Hepatocyte (in vitro differentiated cells): ENCODE measurements around the gene ZMAT5. TPM values are rescaled to one million over a fixed set of nuclear protein-coding genes. Genes with fewer than 3 reads are reported as not detected.

Experiments used
- DNase-seq: peaks from one replicate; pipeline ENCODE4 v3.0.0-alpha.2; 2016; ENCODE audit warnings: low spot score
- H2AFZ ChIP-seq: fragments of 200-600 bp; sonication (generic); 2 replicates; pipeline ENCODE4 v1.6.0; 2016; ENCODE audit warnings: antibody characterized with exemption, mild to moderate bottlenecking
- H3K27ac ChIP-seq: fragments of 200-600 bp; sonication (generic); 2 replicates; pipeline ENCODE4 v1.5.1; 2016; ENCODE audit warnings: mild to moderate bottlenecking
- H3K27me3 ChIP-seq: fragments of 200-600 bp; sonication (generic); 2 replicates; pipeline ENCODE4 v1.6.1; 2016
- H3K36me3 ChIP-seq: fragments of 200-600 bp; sonication (generic); replicated peaks from 2 replicates; pipeline ENCODE4 v1.5.1; 2016; ENCODE audit warnings: low read depth; ENCODE audit not compliant: insufficient read depth
- H3K4me1 ChIP-seq: fragments of 200-600 bp; sonication (generic); 2 replicates; pipeline ENCODE4 v1.5.1; 2016; ENCODE audit warnings: mild to moderate bottlenecking, moderate library complexity; ENCODE audit not compliant: insufficient read depth
- H3K4me2 ChIP-seq: fragments of 200-600 bp; sonication (generic); 2 replicates; pipeline ENCODE4 v1.6.0; 2016
- H3K4me3 ChIP-seq: fragments of 200-600 bp; sonication (generic); 2 replicates; pipeline ENCODE4 v1.5.1; 2016; ENCODE audit warnings: mild to moderate bottlenecking
- H3K79me2 ChIP-seq: fragments of 200-600 bp; sonication (generic); 2 replicates; pipeline ENCODE4 v1.6.0; 2017; ENCODE audit warnings: mild to moderate bottlenecking
- H3K9me2 ChIP-seq: fragments of 200-600 bp; sonication (generic); replicated peaks from 2 replicates; pipeline ENCODE4 v1.6.0; 2017; ENCODE audit warnings: mild to moderate bottlenecking; ENCODE audit not compliant: insufficient read depth
- H3K9me3 ChIP-seq: fragments of 200-600 bp; sonication (generic); 2 replicates; pipeline ENCODE4 v1.5.1; 2016; ENCODE audit warnings: low read depth, mild to moderate bottlenecking
- H4K20me1 ChIP-seq: fragments of 200-600 bp; sonication (generic); 2 replicates; pipeline ENCODE4 v1.6.0; 2016; ENCODE audit warnings: mild to moderate bottlenecking; ENCODE audit not compliant: insufficient read depth, poor library complexity, severe bottlenecking
- EZH2 ChIP-seq: fragments of 200-600 bp; sonication (generic); IDR thresholded peaks from 2 replicates; pipeline ENCODE4 v1.6.1; 2016; ENCODE audit warnings: antibody characterized with exemption, mild to moderate bottlenecking, borderline replicate concordance
- EZH2phosphoT487 ChIP-seq: fragments of 200-600 bp; sonication (generic); IDR thresholded peaks from one replicate; pipeline ENCODE4 v1.6.1; 2018; ENCODE audit warnings: antibody characterized with exemption, mild to moderate bottlenecking, low read depth, moderate library complexity; ENCODE audit not compliant: unreplicated experiment, severe bottlenecking
- WGBS: methylation state at CpG from one replicate; pipeline ENCODE4 v1.1.6; 2016; ENCODE audit warnings: low lambda C conversion rate; ENCODE audit errors: missing lambda C conversion rate; 5-methylcytosine and 5-hydroxymethylcytosine counted together
- polyA plus RNA-seq: library from polyadenylated mRNA; unstranded; fragments of >200 nt; fragmentation: Nextera tagmentation; extraction: Ambion mirVana; gene quantifications from 2 replicates; pipeline ENCODE4 v1.2.1, GENCODE V29; 2016
- total RNA-seq: library from RNA; depleted of rRNA; stranded (reverse); fragments of >200 nt; gene quantifications from 2 replicates; pipeline ENCODE4 v1.2.3, GENCODE V29; 2014
- TF ChIP-seq, protein P1 (sequence below): fragments of 200-600 bp; sonication (generic); IDR thresholded peaks from 2 replicates; pipeline ENCODE4 v1.5.1; 2016; ENCODE audit warnings: antibody characterized with exemption, mild to moderate bottlenecking; ENCODE audit not compliant: poor library complexity

Gene ZMAT5
- total and polyA plus RNA-seq, 2 experiments from 2014 or later = 18.2 to 38.5 TPM

DNA sequence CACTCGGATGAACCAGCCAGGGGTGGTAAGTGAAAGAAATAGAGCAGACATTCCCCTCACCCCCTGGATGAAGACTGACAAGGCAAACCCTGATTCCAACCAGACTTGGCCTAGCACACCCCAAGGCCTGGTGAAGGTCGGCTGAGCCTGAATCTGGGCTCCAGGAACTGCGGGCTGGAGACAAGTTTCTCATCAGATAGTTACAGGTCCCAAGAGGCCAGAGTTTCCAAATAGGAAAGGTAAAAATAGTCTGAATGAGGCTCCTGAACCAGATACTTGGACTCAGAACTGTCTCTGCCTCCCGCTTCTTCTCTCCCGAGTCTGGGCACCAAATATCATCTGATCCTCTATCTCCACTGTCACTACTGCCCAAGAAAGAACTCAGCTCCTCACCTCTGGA is 7.8 kb downstream of the ZMAT5 start:
- Histone ChIP-seq H4K20me1 (no peaks in the 10 kb centered on the region), H3K4me1 (no peaks in the 10 kb centered on the region), H3K4me2 (no peak overlapping the region), H3K36me3 (no peaks in the 10 kb centered on the region), H3K9me2 (no peaks in the 10 kb centered on the region), H3K27ac (no peak overlapping the region), H2AFZ (no peak overlapping the region), H3K79me2 (no peaks in the 10 kb centered on the region), H3K9me3 (no peaks in the 10 kb centered on the region), H3K4me3 (no peak overlapping the region), H3K27me3 (no peaks in the 10 kb centered on the region)
- no peak for TF ChIP-seq EZH2phosphoT487
- TF ChIP-seq EZH2 = no peak
- TF ChIP-seq, protein P1, sequence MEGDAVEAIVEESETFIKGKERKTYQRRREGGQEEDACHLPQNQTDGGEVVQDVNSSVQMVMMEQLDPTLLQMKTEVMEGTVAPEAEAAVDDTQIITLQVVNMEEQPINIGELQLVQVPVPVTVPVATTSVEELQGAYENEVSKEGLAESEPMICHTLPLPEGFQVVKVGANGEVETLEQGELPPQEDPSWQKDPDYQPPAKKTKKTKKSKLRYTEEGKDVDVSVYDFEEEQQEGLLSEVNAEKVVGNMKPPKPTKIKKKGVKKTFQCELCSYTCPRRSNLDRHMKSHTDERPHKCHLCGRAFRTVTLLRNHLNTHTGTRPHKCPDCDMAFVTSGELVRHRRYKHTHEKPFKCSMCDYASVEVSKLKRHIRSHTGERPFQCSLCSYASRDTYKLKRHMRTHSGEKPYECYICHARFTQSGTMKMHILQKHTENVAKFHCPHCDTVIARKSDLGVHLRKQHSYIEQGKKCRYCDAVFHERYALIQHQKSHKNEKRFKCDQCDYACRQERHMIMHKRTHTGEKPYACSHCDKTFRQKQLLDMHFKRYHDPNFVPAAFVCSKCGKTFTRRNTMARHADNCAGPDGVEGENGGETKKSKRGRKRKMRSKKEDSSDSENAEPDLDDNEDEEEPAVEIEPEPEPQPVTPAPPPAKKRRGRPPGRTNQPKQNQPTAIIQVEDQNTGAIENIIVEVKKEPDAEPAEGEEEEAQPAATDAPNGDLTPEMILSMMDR = no peak
- no peak for DNase-seq
- WGBS = 82% methylated on average over 5 of the region's 5 CpGs

DNA sequence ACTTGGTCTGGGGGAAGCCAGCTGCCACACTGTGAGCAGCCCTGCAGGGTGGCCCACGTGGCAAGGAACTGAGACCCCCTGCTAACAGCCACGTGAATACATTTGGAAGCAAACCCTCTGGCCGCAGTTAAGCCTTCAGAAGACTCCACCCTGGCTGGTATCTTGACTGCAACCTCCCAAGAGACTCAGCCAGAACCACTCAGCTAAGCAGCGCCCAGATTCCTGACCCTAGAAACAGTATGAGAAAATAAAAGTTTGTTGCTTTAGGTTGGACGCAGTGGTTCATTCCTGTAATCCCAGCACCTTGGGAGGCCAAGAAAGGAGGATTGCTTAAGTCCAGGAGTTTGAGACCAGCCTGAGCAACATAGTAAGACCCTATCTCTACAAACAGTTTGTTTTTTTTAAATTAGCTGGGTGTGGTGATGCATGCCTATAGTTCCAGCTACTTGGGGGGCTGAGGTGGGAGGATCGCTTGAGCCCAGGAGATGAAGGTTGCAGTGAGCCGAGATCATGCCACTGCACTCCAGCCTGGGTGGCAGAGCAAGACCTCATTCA is 8.7 kb downstream of the ZMAT5 start:
- Histone ChIP-seq H3K4me3 (no peak overlapping the region), H3K9me2 (no peaks in the 10 kb centered on the region), H4K20me1 (no peaks in the 10 kb centered on the region), H3K27ac (no peak overlapping the region), H3K9me3 (no peaks in the 10 kb centered on the region), H3K36me3 (no peaks in the 10 kb centered on the region), H3K27me3 (no peaks in the 10 kb centered on the region), H3K4me1 (no peaks in the 10 kb centered on the region), H3K4me2 (no peak overlapping the region), H2AFZ (no peak overlapping the region), H3K79me2 (no peaks in the 10 kb centered on the region)
- DNase-seq = no peak
- 74% methylated on average over 7 of the region's 7 CpGs for WGBS
- TF ChIP-seq, protein P1 = no peak
- TF ChIP-seq EZH2 = no peak
- no peak for TF ChIP-seq EZH2phosphoT487

DNA sequence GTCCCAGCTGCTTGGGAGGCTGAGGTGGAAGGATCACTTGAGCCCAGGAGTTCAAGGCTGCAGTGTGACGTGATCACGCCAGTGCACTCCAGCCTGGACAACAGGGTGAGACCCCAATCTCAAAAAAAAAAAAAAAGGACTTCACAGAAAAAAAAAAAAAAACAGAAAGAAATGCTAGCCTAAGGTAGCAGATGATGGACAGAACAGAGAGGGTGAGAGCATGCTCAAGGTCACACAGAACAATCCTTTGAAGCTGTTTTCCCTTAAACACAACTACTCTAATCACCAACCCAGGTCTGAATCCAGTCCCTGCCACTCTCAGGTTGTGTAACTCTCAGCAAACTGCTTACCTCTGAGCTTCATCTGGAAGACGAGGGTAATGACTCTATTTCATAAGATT is 9.7 kb downstream of the ZMAT5 start:
- TF ChIP-seq EZH2phosphoT487 = no peak
- TF ChIP-seq, protein P1 = no peak
- TF ChIP-seq EZH2 = no peak
- no peak for DNase-seq
- Histone ChIP-seq H3K79me2 (no peaks in the 10 kb centered on the region), H4K20me1 (no peaks in the 10 kb centered on the region), H3K27me3 (no peaks in the 10 kb centered on the region), H2AFZ (no peak overlapping the region), H3K27ac (no peak overlapping the region), H3K9me2 (no peaks in the 10 kb centered on the region), H3K9me3 (no peaks in the 10 kb centered on the region), H3K4me3 (no peak overlapping the region), H3K36me3 (no peaks in the 10 kb centered on the region), H3K4me2 (no peak overlapping the region), H3K4me1 (no peaks in the 10 kb centered on the region)
- WGBS = 88% methylated on average over 3 of the region's 3 CpGs

DNA sequence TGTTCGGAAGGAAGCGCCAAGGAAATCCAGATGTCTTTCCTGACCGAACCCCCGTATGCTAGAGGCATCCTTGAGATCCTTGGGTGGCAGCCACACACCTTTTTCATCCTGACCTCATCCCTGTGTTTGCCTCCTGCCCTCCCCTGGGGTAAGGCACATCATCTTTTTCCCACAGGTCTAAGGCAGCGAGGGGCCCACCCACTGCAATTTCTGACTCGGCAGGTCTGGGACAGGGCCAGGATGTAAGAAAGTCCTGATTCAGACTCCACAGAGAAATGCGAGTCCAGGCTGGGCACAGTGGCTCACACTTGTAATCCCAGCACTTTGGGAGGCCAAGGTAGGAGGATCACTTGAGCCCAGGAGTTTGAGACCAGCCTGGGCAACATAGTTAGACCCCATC is 10.5 kb downstream of the ZMAT5 start:
- no peaks in the 10 kb centered on the region for H3K9me2 ChIP-seq
- no peaks in the 10 kb centered on the region for H4K20me1 ChIP-seq
- 84% methylated on average over 7 of the region's 7 CpGs for WGBS

More for the DNA sequence above, 10.5 kb downstream of the ZMAT5 start:
- H3K4me2 ChIP-seq = no peak overlapping the region
- no peak overlapping the region for H3K27ac ChIP-seq
- no peaks in the 10 kb centered on the region for H3K4me1 ChIP-seq
- TF ChIP-seq EZH2 = no peak
- TF ChIP-seq, protein P1 = no peak
- TF ChIP-seq EZH2phosphoT487 = no peak
- no peaks in the 10 kb centered on the region for H3K9me3 ChIP-seq
- DNase-seq = no peak
- H3K79me2 ChIP-seq = no peaks in the 10 kb centered on the region
- no peaks in the 10 kb centered on the region for H3K27me3 ChIP-seq
- H3K36me3 ChIP-seq = no peaks in the 10 kb centered on the region
- H3K4me3 ChIP-seq = no peak overlapping the region
- H2AFZ ChIP-seq = no peak overlapping the region
